KOPT-K1 (cell line): ENCODE data around the gene APRT.
A peak's percentile ranks its signal among the peaks of the same experiment; 100 is the strongest.

Experiments used
- H3K27ac ChIP-seq: fragments of 200-600 bp; sonication (generic); 2 replicates; pipeline ENCODE4 v1.5.1; 2016; ENCODE audit warnings: antibody characterized with exemption, mild to moderate bottlenecking, low read depth, low read length; ENCODE audit not compliant: poor library complexity, severe bottlenecking
- H3K36me3 ChIP-seq: fragments of 200-600 bp; sonication (generic); 2 replicates; pipeline ENCODE4 v1.5.1; 2017; ENCODE audit warnings: antibody characterized with exemption, mild to moderate bottlenecking, low read length, moderate library complexity; ENCODE audit not compliant: insufficient read depth
- H3K9me3 ChIP-seq: fragments of 200-600 bp; sonication (generic); 2 replicates; pipeline ENCODE4 v1.5.1; 2017; ENCODE audit warnings: antibody characterized with exemption, low read length, mild to moderate bottlenecking; ENCODE audit not compliant: insufficient read depth, poor library complexity, severe bottlenecking

APRT gene

GRCh38 chr16:88820385-88821025 lies 8.8 kb upstream of the APRT start:
- Histone ChIP-seq H3K9me3 (no peaks in the 10 kb centered on the region), H3K36me3 (no peaks in the 10 kb centered on the region), H3K27ac (no peak overlapping the region)

DNA sequence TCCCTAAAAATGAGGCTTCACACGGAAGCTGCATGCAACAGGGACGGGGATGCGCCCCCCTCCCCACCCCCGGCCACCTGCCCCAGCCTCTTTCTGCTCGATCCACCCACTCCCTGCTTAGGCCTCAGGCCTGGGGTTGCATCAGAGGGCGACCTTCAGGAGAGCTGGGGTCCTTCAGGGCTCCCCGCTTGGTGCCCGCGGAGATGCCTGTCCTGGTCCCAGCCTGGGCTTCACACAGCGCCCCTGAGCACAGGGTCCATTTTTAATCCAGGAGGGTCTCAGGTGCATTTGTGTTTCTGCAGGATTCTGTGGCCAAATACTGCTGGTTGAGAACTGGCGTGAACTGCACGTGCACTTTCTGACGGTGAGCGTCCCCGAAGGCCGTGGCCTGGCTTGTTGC lies 7.4 kb upstream of the APRT start:
- no peak overlapping the region for H3K27ac ChIP-seq
- no peaks in the 10 kb centered on the region for H3K36me3 ChIP-seq
- H3K9me3 ChIP-seq = no peaks in the 10 kb centered on the region

DNA sequence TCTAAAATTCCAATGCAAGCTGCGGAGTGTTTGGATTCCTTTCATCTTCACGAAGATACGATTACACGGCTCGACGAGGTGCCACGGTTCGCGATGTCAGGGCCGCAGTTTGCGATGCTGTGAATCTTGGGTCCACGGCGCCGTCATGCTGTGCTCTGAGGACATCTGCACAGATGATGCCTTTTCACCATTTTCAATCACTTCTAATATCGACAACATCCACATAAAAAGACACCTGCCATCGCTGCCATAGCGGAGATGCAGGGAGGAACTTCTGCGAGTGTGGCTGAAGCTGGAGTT lies 6.8 kb upstream of the APRT start:
- Histone ChIP-seq H3K36me3 (no peaks in the 10 kb centered on the region), H3K27ac (no peak overlapping the region), H3K9me3 (no peaks in the 10 kb centered on the region)

GRCh38 chr16:88817785-88818574 lies 6.3 kb upstream of the APRT start:
- Histone ChIP-seq H3K27ac (no peak overlapping the region), H3K9me3 (no peaks in the 10 kb centered on the region), H3K36me3 (no peaks in the 10 kb centered on the region)

DNA sequence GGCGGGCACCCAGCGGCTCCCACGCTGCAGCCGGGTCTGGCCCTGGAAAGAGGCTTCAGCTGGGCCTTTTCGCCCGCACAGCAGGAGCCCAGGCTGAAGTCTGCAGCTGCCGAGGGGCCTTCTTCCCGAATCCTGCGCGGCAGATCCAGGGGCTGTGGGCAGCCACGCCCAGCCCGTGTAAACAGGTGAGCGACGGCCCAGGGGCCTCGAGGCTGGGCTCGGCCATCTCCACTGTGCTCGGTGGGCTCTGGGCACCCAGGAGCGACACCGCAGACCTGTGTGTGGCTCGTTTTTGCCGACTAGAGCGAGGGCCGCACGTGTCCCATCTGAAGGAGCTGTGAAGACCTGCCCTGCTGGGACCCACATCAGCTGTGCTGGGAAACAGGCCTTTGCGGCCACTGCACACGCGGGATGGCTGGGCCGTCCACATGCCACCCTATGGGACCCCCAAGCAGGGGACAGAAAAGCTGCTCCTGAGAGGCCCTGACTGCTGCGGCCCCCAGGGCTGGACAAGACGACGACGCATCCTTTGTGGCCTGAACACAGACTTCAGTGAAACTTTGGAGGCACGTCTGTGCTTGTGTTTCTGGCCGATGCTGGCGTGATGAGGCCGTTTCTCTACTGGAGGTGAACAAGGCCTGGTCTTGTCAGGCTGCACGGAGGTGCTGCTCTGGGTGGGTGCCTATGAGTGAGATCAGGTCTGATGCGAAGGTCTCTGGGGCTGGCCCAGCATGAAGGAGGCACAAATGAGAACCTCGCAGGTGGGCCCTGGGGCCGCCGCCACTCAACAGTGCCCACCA lies 5.2 kb upstream of the APRT start:
- Histone ChIP-seq H3K27ac (no peak overlapping the region), H3K9me3 (no peaks in the 10 kb centered on the region), H3K36me3 (no peaks in the 10 kb centered on the region)

GRCh38 chr16:88815901-88816589 lies 4.3 kb upstream of the APRT start:
- no peaks in the 10 kb centered on the region for H3K36me3 ChIP-seq
- H3K27ac ChIP-seq = no peak overlapping the region
- H3K9me3 ChIP-seq = no peaks in the 10 kb centered on the region

DNA sequence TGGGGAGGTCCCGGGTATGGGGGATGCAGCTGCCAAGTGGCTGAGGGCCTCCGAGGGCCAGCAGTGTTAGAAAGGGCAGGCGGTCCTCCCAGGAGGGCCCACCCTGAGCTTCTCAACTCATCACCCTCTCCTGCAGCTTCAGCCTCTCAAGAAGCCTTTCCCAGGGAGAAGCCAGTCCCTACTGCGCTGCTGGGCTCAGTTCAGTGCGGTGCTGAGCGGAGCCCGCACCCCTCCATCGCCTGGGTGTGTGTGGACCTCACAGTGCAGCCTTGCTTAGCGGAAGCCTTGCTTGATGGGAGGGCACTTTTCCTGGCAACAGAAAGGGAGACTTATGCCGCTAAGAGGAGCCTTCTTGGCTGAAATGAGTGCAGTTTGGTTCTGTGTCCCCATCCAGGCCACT lies 3.5 kb upstream of the APRT start:
- H3K27ac ChIP-seq = no peak overlapping the region
- H3K9me3 ChIP-seq = no peaks in the 10 kb centered on the region
- peaks cover 5% of the 10 kb centered on the region for H3K36me3 ChIP-seq

DNA sequence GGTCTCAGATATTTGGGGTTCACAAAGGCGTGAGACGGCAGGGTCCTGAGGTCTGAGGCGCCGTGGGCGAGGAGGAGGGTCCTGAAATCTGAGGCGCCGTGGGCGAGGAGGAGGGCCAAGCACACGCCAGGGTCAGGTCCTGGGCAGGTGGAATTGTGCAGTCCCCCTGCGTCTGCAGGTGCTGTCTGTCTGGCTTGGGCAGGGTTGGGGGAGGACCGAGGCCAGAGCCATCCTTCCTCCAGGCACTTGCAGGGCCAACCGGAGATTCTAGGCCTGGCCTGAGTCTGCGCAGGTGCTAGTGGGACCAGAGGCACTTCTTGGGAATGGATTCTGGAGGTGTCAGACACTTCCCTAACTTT lies 2.4 kb upstream of the APRT start:
- no peaks in the 10 kb centered on the region for H3K9me3 ChIP-seq
- H3K27ac ChIP-seq = no peak overlapping the region

DNA sequence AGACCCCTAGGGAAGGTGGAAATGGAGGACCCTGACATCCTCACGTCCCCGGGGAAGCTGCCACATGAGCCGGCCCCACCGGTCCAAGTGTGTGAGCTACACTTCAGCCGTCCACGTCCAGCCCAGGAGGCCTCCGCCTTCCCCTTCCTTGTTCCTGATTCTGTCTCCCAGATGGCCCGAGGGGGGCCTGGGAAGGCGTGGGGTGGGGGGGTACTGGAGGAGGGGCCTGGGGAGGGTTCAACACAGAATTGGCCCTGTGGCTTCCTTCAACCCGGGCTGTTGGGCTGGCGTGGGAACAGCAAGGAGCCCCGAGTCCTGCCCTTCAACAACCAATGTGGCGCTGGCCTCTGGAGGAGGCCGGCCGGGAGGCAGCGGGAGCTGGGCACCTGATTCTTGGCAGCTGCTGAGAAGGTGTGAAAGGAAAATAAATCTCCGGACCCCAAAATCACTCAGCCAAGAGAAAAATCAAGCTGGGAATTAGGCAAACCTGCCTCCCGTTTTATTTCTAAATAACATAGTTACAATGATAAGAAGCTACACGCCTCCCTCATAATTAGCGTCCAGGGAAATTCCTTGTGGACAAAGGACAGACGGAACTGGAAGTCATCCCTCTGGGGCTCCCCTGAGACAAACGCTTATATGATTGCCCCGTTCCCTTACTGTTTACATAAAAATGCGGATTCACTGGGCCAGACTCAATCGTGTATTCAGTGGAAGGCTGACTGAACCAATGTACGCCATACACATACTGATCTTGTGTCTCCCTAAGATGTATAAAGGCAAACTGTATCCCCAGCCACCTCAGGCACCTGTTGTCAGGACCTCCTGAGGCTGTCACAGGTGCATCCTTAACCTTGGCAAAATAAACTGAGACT lies 1.8 kb upstream of the APRT start:
- no peak overlapping the region for H3K27ac ChIP-seq

More for the DNA sequence above, 2.4 kb upstream of the APRT start:
- H3K36me3 ChIP-seq = peaks cover 16% of the 10 kb centered on the region

DNA sequence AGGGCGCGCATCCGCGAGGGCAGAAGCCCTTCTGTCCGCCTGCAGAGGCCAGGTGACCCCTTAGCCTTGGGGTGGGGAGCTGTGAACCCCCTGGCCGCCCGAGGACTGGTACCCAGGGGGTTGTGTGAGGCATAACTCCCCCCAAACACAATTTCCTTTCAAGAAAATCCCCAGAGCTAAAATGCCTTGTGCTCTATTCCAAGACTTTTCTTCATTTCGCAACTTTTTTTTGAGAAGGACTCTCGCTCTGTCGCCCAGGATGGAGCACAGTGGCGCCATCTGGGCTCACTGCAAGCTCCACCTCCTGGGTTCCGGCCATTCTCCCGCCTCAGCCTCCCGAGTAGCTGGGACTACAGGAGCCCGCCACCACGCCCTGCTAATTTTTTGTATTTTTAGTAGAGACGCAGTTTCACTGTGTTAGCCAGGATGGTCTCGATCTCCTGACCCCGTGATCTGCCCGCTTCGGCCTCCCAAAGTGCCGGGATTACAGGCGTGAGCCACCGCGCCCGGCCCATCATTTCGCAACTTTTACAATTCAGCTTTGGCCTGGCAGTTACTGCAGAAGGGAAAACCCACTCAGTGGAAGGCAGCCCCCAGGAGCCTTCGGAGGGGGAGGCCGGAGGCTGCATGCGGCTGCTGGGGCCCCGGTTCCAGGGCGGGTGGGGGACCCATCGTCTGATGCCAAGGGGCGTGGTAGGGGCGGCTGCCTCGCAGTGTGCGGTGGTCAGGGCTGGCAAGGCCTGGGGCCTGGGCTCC lies 963 bp upstream of the APRT start:
- Histone ChIP-seq H3K9me3 (no peaks in the 10 kb centered on the region), H3K36me3 (peaks cover 31% of the 10 kb centered on the region), H3K27ac (peak overlapping the region; percentile 90)

More for the DNA sequence above, 1.8 kb upstream of the APRT start:
- peaks cover 22% of the 10 kb centered on the region for H3K36me3 ChIP-seq
- no peaks in the 10 kb centered on the region for H3K9me3 ChIP-seq

DNA sequence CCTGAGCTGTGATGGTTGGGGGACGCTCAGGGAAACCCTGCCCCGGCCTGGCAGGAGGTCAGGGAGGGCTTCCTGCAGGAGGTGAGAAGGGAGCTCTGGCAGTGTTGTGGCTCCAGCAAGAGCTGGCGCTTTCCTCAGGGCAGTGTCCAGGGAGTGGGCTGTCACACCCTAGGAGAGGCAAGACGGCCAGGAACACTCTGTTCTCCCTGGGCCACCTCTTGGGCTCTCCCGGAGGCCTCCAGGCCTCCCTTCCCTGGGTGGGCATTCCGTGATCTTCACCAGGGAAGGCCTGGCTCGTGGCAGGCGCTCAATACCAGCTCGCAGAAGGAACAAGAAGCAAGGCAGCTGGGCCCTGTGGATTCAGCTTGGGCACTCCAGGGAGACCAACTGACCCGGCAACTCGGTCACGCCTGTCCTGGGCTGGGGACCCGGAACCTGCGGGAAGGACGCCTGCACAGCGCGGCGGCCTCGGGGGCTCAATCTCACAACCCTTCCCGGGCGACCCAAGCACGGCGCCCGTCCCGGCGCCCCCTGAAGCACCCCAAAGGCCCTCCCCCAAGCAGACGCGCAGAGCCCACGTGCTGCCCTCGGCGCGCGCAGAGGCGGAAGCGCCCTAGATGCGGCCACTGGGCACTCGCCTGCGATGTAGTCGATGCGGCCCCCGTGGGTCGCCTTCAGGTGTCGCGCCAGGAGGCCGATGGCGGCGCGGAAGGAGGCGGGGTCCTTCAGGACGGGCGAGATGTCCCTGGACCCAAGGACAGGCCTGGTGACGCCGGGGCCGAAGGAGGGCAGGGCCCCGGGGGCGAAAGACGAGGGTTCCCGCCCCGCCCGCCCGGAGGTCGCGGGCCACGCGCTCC lies 588 bp downstream of the APRT start:
- Histone ChIP-seq H3K36me3 (peaks cover 46% of the 10 kb centered on the region), H3K9me3 (no peaks in the 10 kb centered on the region), H3K27ac (peak overlapping the region; percentile 90)

DNA sequence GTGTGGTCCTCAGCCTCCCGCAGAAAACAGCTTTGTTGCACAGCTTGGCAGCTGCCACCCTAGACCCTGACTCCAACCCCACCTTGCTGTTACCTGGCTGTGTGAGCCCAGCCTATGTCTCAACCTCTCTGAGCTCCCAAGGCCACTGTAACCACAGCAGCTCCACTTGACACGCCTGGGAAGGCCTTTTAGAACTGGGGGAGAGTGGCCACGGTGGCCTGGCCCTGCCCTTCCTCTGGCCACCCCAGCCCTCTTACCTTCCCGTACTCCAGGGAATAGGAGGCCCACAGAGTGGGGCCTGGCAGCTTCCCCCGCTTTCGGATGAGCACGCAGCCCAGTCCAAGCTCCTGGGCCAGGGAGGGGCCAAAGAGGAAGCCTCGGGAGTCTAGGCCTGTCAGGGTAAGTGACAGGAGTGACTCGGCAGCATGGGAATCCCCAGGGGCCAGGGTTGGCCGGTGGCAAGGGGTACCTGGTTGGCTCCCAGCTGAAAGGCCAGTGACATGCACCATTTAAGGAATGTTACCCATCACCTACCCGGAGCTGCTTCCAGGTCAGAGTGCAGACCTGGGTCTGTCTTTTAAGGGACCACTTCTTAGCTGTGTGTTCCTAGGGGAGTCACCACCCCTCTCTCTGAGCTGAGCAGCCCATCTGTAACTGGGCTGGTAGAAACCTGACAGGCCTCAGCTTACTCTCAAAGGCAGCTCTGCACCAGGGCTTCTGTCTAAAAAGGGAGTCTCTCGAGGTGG lies 1.4 kb downstream of the APRT start:
- H3K27ac ChIP-seq = peak overlapping the region; percentile 90
- no peaks in the 10 kb centered on the region for H3K9me3 ChIP-seq
- peaks cover 54% of the 10 kb centered on the region for H3K36me3 ChIP-seq
